NCI-H748 (cell line): ENCODE measurements around the gene BNIP3.
"Not testable (repeated sequence)": the region's sequence is repeated elsewhere in the genome, so short reads cannot be mapped to it uniquely, and the experiment has no call there.

ENCODE experiments used
- DNase-seq: peaks from one replicate; lab custom pipeline; 2025; ENCODE audit not compliant: unreplicated experiment; lab: John Stamatoyannopoulos, UW

BNIP3 gene

DNA sequence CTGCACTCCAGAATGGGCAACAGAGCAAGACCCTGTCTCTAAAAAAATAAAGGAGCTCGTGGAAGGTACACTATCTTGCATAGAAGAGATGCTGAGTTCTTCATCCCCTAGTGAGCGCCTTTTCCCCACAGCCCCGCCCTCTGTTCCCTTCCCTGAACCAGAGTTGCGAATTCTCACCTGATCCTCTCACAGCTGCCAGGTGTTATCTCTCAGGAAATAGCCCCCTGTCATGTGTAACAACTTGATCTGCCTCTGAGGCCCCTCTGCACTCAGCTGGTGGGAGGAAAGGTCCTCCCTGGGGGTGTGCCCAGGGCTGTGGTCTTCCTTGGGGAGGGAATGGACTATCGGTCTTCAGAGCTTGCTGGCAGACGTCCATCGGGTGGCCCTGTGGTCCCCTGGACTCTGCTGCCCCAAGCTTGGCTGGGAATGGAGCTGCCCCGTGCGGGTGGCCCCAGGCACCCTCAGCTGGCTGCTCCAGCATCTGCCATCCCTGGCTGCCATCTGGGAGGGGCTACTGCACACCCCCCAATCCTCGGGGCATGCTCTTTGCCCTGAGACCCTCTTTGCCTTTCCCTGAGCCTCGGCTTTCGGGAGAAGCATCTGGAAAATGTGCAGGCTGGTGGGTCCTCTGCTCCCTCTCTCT is 21.7 kb upstream of the BNIP3 start:
- no peak for DNase-seq

DNA sequence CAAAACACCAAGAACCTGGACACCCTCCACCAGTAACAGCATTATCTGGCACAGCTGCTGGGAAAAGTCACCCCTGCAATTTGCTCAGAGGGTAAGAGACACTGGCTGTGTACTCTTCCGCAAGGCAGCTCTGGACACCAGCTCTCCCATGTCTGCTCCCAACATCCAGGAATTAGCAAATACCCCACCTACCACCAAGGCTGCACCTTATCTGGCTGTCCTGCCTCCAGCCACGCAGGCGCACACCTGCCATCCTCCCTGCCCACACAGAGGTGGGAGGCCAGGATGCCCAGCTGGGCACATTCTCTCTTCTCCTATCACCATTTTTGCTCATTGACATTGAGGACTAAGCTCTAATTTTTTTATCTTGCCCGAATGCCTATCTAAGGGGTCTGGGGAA is 20.3 kb upstream of the BNIP3 start:
- DNase-seq = no peak

DNA sequence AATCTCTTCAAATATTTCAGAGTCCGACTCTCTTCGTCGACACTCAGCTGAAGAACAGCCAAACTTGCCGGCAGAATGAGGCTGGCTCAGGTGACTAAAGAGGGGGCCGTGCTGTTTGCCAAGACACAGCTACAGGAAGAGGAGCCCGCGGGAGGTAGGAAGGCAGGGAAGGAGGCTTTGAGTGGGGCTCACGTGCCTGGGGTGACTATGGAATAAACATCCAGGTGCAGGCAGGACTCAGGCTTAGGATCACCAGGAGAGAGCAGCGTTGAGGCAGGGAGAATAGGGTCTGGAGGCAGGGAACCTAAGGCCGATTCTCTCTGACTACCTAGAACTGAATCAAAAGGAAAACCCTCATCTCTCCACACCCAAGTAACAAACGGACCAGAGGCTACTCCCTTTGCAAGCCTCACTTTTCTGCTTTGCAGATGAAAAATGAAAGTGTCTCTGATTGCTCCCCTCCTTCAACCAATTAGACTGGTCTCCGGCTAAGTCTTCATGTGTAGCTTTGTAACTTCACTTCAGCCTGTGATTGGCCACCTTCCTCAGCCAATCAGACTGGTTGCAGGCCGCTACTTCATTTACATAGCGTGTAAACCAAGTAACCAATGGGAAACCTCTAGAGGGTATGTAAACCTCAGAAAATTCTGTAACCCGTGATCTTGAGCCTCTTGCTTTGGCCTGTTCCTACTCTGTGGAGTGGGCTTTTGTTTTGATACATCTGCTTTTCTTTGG is 19.7 kb upstream of the BNIP3 start:
- peak; percentile 49 for DNase-seq

DNA sequence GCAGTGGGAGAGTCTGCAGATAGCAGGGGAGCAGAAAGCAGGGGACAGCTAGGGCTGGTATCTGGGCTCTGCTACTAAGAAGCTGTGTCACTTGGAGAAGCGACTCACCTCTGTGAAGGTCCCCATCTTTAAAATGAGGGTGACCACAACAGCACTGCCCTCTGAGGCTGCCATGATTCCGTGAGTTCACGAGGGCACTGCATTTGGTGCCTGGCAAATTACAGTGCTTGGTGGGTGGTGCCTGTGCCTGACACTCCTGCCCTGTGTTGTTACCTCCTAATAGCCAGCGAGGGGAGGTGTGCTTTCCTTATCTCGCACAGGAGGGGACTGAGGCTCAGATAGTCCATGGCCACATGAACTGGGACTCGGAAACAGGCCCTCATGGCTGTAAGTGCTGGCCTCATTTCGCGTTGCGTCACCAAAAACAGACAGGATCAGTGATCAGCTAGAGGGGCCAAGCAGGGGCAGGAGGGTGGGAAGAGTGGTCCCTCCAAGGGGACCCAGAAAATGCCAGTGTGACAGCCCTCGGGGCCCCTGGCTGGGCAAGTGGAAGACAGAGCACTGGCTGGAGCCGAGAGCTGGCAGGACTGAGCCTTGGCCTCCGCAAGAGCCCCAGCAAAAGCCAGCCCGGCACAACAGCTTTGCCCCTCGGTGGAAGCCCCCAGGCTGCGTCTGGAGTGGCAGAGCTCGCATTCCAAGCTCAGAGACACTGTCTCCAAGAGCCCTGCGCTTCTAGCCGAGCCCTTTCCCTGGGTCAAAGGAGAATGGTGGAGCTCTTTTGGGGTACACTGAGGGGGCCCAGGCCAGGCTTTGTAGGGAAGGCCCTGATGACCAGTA is 17.3 kb upstream of the BNIP3 start:
- DNase-seq = no peak

DNA sequence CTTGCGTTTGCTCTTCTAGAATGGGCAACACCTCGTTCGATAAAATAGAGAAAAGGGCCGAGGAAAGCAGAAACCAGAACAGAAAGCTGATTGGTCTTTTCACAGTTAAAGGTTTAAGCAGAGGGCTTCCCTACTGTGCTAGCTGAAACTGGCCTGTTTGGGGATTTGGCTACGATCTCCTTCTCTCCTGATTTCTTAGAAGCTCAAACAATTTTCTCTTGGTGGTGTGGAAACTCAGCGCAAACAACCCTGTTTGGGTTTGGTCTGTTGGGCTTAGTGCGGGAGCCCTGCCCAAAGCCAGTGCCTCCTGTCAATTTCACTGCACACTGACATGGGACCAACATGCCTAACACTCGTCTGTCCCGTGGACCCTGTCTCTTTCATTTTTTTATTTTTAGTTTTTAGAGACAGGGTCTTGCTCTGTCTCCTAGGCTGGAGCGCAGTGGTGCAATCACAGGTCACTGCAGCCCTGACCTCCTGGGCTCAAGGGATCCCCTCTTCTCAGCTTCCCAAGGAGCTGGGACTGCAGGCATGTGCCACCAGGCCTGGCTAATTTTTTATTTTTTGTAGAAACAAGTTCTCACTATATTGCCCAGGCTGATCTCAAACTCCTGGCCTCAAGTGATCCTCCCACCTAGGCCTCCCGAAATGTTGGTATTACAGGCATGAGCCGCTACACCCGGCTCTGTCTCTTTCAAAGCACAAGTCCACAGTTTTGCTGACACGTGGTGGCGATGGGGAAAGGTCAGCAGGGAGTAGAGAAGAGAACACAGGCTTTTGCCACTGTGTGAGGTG is 16.5 kb upstream of the BNIP3 start:
- no peak for DNase-seq

DNA sequence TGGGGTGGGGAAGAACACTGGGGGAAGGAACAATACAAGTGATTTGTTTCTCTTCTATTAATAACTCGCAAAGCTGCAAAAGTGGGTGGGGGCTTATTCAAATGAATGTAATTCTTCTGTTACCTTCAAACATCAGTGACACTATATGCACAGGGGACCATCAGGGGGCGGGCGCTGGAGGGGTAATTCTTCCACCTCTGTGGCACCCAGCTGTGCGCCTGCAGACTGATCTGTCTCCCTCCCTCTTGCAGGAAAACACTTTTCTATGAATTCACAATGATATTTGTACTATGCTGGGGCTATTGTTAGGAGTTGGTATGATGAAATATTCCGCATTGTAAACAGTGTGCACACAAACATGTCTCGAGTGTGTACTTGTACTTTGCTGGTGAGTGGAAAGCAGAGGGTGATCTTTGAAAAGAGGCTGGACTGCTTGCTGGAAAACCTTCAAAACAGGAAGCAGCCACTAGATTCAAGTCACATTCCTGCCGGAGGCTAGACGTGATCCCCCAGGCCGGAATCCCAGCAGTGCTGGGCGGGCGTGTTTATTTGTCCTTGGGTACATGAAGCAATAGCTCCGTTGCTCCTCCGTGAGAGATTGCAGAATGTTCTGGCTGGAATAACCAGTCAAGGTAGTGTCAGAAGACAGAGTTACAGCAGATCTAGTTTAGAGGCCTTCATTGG is 15.8 kb upstream of the BNIP3 start:
- DNase-seq = peak; percentile 76

DNA sequence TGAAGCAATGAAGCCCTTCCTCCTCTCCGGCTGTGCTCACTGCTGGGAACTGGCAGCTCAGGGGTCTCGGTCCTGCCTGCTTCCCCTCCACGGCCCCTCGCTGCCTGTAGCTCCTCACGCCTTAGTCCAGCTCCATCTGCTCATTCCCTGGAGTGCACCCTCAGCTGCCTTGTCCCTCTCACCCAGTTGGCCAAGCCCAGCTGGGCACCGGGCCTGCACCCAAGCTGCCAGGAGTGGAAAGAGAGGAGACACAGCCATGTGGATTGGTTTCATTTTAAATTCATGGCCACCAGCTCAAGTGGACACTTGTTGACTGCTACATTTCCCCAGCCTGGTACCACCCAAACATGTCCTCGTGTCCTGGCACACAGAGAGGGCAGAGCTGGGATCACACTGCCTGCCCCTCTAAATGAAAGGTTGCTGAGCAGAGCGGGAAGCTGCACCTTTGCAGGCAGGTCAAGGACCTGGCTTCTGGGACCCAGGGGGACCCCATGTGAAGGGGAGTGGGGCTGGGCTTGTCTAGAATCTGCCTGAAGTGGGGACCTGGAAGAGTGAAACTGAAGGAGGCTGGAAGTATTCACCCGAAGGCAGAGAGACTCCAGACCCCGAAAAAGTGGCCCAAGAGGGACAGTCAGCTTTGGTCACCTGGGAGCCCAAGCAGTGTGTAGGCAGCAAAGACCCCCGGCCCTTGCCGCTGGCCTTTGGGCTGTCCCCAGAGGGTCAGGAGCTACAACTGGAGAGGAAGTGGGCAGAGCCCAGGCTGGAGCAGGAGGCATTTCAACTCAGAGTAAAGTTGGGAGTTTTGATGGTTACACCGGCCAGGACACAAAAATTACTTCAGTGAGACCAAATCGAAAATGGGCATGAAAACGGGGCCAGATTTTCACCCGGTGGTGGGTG is 15.0 kb upstream of the BNIP3 start:
- DNase-seq = no peak

DNA sequence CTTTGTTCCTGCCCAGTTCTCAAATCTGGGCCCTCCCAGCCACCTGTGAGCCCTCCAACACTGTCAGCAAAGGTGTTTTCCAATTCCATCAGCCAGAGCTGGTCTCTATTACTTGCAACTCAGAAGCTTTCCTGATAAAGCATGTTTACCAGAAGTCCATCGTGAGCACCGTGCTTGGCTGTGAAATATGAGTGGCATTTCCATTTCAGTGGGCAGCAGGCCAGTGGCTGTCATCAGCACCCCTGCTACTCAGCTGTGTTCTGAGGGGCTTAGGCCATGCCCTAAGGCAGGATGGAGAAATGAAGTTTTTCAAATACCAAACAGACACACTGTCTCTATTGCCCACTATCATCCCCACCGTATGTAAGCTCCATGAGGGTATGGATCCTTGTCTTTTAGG is 12.7 kb upstream of the BNIP3 start:
- no peak for DNase-seq

DNA sequence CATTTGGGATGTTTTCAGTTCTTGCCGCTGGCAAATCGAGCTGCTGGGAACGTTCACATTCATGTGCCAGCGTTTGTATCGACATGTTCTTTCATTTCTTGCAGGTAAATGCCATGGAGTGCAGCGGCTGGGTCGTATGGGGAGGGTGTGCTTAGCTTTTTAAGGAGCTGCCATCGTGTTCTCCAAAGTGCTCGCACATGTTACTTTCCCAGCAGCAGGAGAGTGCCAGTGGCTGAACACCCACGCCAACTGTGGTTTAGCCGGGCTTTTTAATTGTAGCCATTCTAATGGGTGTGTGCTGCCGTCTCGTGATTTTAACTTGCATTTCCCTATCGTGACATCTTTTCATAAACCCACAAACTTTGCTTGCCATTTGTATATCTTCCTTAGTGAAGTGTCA is 11.6 kb upstream of the BNIP3 start:
- DNase-seq = no peak

DNA sequence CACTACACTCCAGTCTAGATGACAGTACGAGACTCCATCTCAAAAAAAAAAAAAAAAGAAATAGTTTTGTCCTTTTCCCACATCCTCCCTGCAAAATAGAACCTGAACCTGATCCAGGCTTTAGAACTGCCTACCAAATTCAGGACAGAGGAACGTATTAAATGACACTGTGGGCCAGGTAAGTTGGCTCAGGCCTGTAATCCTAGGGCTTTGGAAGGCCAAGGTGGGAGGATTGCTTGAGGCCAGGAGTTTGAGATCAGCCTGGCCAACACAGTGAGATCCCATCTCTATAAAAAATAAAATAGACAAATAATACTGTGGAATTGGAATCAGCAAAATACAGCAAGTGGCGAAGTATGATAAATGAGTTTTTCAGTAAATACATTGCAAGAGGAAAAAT is 10.0 kb upstream of the BNIP3 start:
- DNase-seq = no peak

DNA sequence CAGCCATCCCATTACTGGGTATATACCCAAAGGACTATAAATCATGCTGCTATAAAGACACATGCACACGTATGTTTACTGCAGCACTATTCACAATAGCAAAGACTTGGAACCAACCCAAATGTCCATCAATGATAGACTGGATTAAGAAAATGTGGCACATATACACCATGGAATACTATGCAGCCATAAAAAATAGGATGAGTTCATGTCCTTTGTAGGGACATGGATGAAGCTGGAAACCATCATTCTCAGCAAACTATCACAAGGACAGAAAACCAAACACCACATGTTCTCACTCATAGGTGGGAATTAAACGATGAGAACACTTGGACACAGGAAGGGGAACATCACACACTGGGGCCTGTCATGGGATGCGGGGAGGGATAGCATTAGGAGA is 6.1 kb upstream of the BNIP3 start:
- not testable (repeated sequence) for DNase-seq

DNA sequence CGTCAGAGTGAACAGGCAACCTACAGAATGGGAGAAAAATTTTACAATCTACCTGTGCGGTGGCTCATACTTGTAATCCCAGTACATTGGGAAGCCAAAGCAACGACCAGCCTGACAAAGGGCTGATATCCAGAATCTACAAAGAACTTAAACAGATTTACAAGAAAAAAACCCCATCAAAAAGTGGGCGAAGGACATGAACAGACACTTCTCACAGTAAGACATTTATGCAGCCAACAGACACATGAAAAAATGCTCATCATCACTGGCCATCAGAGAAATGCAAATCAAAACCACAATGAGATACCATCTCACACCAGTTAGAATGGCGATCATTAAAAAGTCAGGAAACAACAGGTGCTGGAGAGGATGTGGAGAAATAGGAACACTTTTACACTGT is 5.6 kb upstream of the BNIP3 start:
- not testable (repeated sequence) for DNase-seq

DNA sequence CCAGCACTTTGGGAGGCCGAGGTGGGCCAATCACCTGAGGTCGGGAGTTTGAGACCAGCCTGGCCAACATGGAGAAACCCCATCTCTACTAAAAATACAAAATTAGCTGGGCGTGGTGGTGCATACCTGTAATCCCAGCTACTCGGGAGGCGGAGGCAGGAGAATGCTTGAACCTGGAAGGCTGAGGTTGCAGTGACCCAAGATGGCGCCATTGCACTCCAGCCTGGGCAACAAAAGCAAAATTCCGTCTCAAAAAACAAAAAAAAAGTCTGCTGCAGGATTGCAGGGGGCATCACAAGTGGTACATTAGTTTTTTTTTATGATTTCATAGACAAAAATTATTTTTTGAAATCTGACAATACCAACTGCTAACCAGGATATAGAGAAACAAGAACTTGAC is 5.1 kb upstream of the BNIP3 start:
- not testable (repeated sequence) for DNase-seq

DNA sequence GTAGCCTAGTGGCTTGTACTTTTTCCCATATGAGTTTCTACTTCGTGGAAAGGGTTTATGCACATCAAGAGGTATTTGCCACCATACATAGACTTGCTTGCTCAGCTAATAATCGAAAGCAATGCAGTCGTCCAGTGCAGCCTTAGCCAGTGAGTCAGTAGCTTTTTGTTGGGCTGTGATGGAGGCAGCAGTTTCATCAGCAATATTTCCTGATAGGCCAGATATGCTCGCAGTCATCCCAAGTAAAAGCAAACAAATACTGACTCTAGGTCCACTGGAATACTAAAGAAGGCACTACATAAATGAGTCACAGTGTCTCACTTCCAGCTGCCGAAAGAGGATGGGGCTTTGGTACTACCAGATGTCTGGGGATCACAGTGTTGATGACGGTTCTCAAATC is 2.1 kb upstream of the BNIP3 start:
- DNase-seq = peak; percentile 4

DNA sequence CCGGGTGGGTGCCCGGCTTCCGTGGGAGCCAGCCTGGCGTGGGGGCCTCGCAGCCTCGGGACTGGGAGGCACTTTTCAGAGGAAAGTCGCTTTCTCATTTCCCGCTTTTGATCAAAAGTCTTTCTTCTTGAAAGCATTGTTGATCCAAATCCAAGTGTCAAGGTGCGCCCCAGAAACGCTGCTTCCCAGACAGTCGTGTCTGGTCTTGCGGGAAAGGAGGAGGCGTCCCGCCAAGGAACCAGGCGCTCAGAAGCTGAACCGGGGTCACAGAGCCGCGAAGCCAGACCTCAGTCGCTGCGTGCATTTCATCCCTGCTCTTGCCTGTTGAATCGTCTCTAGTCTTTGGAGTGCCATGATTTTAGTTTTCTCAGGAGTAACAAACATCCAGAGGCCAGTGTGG is 1.1 kb upstream of the BNIP3 start:
- DNase-seq = no peak

DNA sequence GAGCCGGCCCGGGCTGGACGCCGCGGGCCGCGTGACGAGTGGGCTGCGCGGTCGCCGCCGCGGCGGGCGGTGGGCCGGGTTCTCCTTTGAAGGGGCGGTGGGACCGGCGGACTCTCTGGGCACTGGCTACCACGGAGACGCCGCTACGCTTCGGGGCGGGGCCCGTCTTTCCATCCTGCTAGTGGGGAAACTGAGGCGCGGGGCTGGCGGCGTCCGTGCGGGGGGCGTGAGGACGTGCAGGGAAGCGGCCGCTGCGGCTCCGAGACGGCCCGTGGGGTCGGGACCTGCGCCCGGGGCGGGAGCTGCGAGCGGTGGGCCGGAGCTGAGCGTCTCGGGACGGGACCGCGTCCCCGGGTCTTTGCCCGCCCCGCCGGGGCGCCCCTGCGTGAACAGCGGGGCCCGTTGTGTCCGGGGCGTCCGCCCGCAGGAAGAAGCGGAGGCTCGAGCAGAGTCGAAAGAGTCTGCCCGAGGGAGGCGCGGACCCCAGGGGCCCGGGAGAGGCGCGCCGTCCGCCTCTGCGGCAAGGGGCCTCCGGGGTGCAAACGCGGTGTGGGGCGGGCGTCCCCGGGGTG is 548 bp upstream of the BNIP3 start:
- DNase-seq = peak; percentile 26

DNA sequence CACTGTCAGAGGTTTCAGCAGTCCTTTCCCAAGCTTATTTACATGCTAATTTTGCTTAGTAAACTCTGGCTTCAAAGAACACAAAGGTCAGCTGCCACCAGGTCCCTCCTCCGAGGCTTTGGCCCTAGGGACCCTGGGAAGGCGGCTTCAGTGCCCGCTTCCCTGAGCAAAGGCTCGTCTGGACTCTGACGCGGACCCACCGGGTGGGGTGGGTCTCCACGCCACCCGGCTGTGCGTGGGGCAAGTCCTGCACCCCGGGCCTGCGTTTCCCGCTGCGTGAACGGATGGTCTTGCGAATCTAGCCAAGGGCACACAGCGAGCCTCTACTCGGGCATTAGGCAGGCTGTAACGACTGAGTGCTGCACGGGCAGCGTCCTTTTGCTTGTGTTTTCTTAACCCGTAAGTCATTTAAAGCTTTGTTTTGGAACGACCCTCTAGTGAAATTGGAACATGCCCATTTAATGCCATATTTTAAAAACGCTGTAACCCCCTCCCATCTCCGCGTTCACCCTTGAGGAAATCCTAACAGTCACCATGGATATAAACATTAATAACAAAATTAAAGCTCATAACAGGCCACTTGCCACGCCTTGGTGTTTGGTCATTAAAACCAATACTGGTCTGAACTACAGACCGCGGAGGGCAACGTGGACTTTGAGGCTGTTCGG is 828 bp downstream of the BNIP3 start:
- DNase-seq = peak; percentile 21

DNA sequence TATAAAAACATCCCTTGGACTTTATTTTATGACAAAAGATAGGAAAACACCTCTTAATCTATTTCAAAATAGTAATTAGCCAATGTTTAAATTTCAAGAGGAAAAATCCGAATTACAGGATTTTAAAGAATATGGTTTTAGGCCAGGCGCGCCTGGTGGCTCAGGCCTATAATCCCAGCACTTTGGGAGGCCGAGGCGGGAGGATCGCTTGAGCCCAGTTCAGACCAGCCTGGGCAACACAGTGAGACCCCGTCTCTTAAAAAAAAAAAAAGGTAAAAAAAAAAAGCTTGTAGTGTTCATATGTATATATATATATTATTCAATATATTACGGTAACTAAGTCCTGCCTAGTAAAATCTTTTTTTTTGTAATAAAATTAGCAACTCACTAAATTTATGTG is 1.4 kb downstream of the BNIP3 start:
- DNase-seq = no peak

DNA sequence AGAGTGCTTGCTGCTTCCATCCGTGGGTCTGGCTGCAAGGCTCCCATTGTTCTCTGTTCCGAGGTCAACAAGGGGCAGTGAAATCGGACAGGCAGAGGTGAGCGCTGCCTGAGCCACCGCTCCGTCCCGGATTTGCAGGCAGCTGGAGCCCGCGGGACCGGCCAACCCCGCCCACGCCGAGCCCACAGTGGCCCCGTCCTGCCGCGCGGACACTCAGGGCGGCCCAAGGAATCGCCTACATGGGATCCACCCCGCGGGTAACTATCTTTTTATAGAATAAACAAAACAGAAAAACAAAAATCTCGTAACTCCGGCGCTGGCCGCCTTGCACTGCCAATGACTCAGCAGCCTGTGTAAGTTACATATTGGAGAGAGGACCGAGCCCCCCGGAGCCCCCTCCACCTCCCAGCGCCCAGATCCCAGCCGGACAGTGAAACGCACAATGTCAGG is 1.9 kb downstream of the BNIP3 start:
- no peak for DNase-seq
